Measurements from ENCODE around the gene SLC15A3.

DNA sequence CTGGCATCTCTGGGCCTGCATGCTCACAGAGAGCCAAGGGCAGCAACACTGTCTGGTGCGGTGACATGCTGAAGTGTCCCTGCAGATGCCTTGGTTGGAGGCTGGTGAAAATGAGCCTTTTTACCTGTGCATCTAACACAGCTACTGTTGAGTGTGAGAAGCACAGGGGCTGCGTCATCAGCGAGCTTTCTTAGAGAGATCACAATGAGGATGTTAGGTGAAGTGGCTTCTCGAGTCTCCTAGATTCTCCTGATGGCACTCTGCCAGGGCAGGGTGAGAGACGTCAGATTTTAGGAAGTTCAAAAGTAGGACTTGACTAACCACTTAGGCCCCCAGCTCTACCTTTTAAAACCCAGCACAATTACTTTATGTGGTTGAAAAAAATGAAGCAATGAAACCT, 3.6 kb upstream of the SLC15A3 start:
- TF ChIP-seq EZH2 (IDR thresholded peaks at IDR 0.05; ENCODE audit: low read length, missing control alignments) (no peak), CTCF (conservative IDR thresholded peaks at IDR 0.05 in 1 of 2, IDR thresholded peaks at IDR 0.05 in 1 of 2; ENCODE audit: low read depth in 1 of 2, low read length in 2 of 2) (no peak)
